ENCODE data around the gene PODXL2. TPM values are rescaled to one million over a fixed set of nuclear protein-coding genes. Genes with fewer than 3 reads are reported as not detected.

The PODXL2 gene
- total RNA-seq, 2 donors from 2014 or later: 12.1 to 19.0 TPM

- Histone ChIP-seq H3K27ac (no peak overlapping the region), H3K27me3 (no peaks in the 10 kb centered on the region), H3K9ac (ENCODE audit: low read depth in 2 of 2, low read length in 2 of 2) (no peak overlapping the region), H3K4me3 (no peak overlapping the region), H3K36me3 (peaks cover 6% of the 10 kb centered on the region), H3K9me3 (no peaks in the 10 kb centered on the region), H3K4me1 (no peaks in the 10 kb centered on the region)
- no peak for DNase-seq
- no peak for TF ChIP-seq CTCF (IDR thresholded peaks at IDR 0.05)
- intact Hi-C loops (cut with DNase I): no loop called here
Observed at GRCh38 chr3:127709320-127710060, 80.5 kb downstream of the PODXL2 start.

- no peaks in the 10 kb centered on the region for H3K27me3 ChIP-seq
- TF ChIP-seq CTCF (IDR thresholded peaks at IDR 0.05): no peak
- no peak overlapping the region for H3K4me3 ChIP-seq
- no peak overlapping the region for H3K27ac ChIP-seq
- H3K9ac ChIP-seq (ENCODE audit: low read depth in 2 of 2, low read length in 2 of 2): no peak overlapping the region
- no peaks in the 10 kb centered on the region for H3K4me1 ChIP-seq
- intact Hi-C loops (cut with DNase I): no loop called here
- no peak for DNase-seq
- H3K9me3 ChIP-seq: no peaks in the 10 kb centered on the region
- peaks cover 6% of the 10 kb centered on the region for H3K36me3 ChIP-seq
Observed at GRCh38 chr3:127710155-127710941, 81.4 kb downstream of the PODXL2 start.

GRCh38 chr3:127711021-127711695, 82.2 kb downstream of the PODXL2 start:
- intact Hi-C loops (cut with DNase I): no loop called here
- no peaks in the 10 kb centered on the region for H3K9me3 ChIP-seq
- no peaks in the 10 kb centered on the region for H3K4me1 ChIP-seq
- peaks cover 6% of the 10 kb centered on the region for H3K36me3 ChIP-seq
- H3K27ac ChIP-seq: no peak overlapping the region
- no peaks in the 10 kb centered on the region for H3K27me3 ChIP-seq
- no peak for DNase-seq
- TF ChIP-seq CTCF (IDR thresholded peaks at IDR 0.05): no peak
- no peak overlapping the region for H3K4me3 ChIP-seq
- no peak overlapping the region for H3K9ac ChIP-seq (ENCODE audit: low read depth in 2 of 2, low read length in 2 of 2)

GRCh38 chr3:127711896-127712295, 82.9 kb downstream of the PODXL2 start:
- Histone ChIP-seq H3K4me3 (no peak overlapping the region), H3K4me1 (no peaks in the 10 kb centered on the region), H3K27me3 (no peaks in the 10 kb centered on the region), H3K9ac (ENCODE audit: low read depth in 2 of 2, low read length in 2 of 2) (no peak overlapping the region), H3K27ac (no peak overlapping the region), H3K9me3 (no peaks in the 10 kb centered on the region), H3K36me3 (peaks cover 6% of the 10 kb centered on the region)
- no peak for DNase-seq
- intact Hi-C loops (cut with DNase I): no loop called here
- TF ChIP-seq CTCF (IDR thresholded peaks at IDR 0.05): no peak

GRCh38 chr3:127712461-127712860, 83.5 kb downstream of the PODXL2 start:
- no peak for DNase-seq
- H3K9me3 ChIP-seq: no peaks in the 10 kb centered on the region
- H3K4me3 ChIP-seq: no peak overlapping the region
- no peak overlapping the region for H3K27ac ChIP-seq
- H3K27me3 ChIP-seq: no peaks in the 10 kb centered on the region
- H3K9ac ChIP-seq (ENCODE audit: low read depth in 2 of 2, low read length in 2 of 2): no peak overlapping the region
- no peaks in the 10 kb centered on the region for H3K4me1 ChIP-seq
- intact Hi-C loops (cut with DNase I): no loop called here
- TF ChIP-seq CTCF (IDR thresholded peaks at IDR 0.05): no peak
- H3K36me3 ChIP-seq: peaks cover 6% of the 10 kb centered on the region
